ENCODE results near the gene CALB2.

The CALB2 gene

GRCh38 chr16:71339236-71340171, 19.0 kb upstream of the CALB2 start:
- Histone ChIP-seq H2AFZ (ENCODE audit: low read depth) (no peak overlapping the region), H3K36me3 (ENCODE audit: insufficient read depth) (no peaks in the 10 kb centered on the region), H3K4me2 (no peak overlapping the region), H3K27ac (no peak overlapping the region), H4K20me1 (ENCODE audit: insufficient read depth) (no peaks in the 10 kb centered on the region), H3K4me1 (ENCODE audit: low read depth, poor library complexity, severe bottlenecking) (no peaks in the 10 kb centered on the region), H3K27me3 (ENCODE audit: insufficient read depth, low read depth) (no peaks in the 10 kb centered on the region), H3K79me2 (ENCODE audit: insufficient read depth, low read depth) (no peaks in the 10 kb centered on the region), H3K4me3 (IDR thresholded peaks at IDR 0.05; ENCODE audit: insufficient read depth, low read depth, low read length) (no peak overlapping the region), H3K9ac (no peak overlapping the region)
- no peak for TF ChIP-seq CTCF (conservative IDR thresholded peaks at IDR 0.05; ENCODE audit: low read depth, low read length)

GRCh38 chr16:71340406-71340805, 18.1 kb upstream of the CALB2 start:
- Histone ChIP-seq H3K36me3 (ENCODE audit: insufficient read depth) (no peaks in the 10 kb centered on the region), H3K27me3 (ENCODE audit: insufficient read depth, low read depth) (no peaks in the 10 kb centered on the region), H3K27ac (no peak overlapping the region), H3K9ac (no peak overlapping the region), H3K4me3 (IDR thresholded peaks at IDR 0.05; ENCODE audit: insufficient read depth, low read depth, low read length) (no peak overlapping the region), H4K20me1 (ENCODE audit: insufficient read depth) (no peaks in the 10 kb centered on the region), H2AFZ (ENCODE audit: low read depth) (no peak overlapping the region), H3K4me2 (no peak overlapping the region), H3K79me2 (ENCODE audit: insufficient read depth, low read depth) (no peaks in the 10 kb centered on the region), H3K4me1 (ENCODE audit: low read depth, poor library complexity, severe bottlenecking) (no peaks in the 10 kb centered on the region)
- TF ChIP-seq CTCF (conservative IDR thresholded peaks at IDR 0.05; ENCODE audit: low read depth, low read length) = no peak

DNA sequence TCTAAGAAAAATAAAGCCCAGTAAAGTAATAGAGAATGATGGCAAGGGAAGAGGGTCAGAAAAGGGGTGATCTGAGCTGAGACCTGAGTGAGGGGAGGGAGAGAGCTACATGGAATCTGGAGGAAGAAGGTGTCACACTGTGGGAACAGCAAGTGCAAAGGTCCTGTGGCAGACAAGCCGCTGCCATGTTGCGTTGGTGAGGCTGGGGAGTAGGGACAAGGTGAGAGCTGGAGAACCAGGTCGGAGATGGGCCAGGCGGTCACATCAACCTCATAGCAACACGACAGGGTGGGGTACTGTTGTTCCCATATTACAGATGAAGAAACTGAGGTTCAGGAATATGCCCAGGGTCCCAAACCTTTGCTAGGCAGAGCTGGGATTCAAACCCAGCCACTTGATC, 16.6 kb upstream of the CALB2 start:
- no peak for TF ChIP-seq CTCF (conservative IDR thresholded peaks at IDR 0.05; ENCODE audit: low read depth, low read length)
- Histone ChIP-seq H3K36me3 (ENCODE audit: insufficient read depth) (no peaks in the 10 kb centered on the region), H2AFZ (ENCODE audit: low read depth) (no peak overlapping the region), H4K20me1 (ENCODE audit: insufficient read depth) (no peaks in the 10 kb centered on the region), H3K79me2 (ENCODE audit: insufficient read depth, low read depth) (no peaks in the 10 kb centered on the region), H3K9ac (no peak overlapping the region), H3K27ac (no peak overlapping the region), H3K4me1 (ENCODE audit: low read depth, poor library complexity, severe bottlenecking) (no peaks in the 10 kb centered on the region), H3K27me3 (ENCODE audit: insufficient read depth, low read depth) (no peaks in the 10 kb centered on the region), H3K4me2 (no peak overlapping the region), H3K4me3 (IDR thresholded peaks at IDR 0.05; ENCODE audit: insufficient read depth, low read depth, low read length) (no peak overlapping the region)

GRCh38 chr16:71343078-71343477, 15.4 kb upstream of the CALB2 start:
- Histone ChIP-seq H2AFZ (ENCODE audit: low read depth) (no peak overlapping the region), H3K27me3 (ENCODE audit: insufficient read depth, low read depth) (no peaks in the 10 kb centered on the region), H3K79me2 (ENCODE audit: insufficient read depth, low read depth) (no peaks in the 10 kb centered on the region), H3K36me3 (ENCODE audit: insufficient read depth) (no peaks in the 10 kb centered on the region), H3K27ac (no peak overlapping the region), H3K9ac (no peak overlapping the region), H4K20me1 (ENCODE audit: insufficient read depth) (no peaks in the 10 kb centered on the region), H3K4me1 (ENCODE audit: low read depth, poor library complexity, severe bottlenecking) (no peaks in the 10 kb centered on the region), H3K4me2 (no peak overlapping the region), H3K4me3 (IDR thresholded peaks at IDR 0.05; ENCODE audit: insufficient read depth, low read depth, low read length) (no peak overlapping the region)
- no peak for TF ChIP-seq CTCF (conservative IDR thresholded peaks at IDR 0.05; ENCODE audit: low read depth, low read length)
